Tibial nerve (tissue), 4 donors: ENCODE measurements around the gene CHKA. TPM values are rescaled to one million over a fixed set of nuclear protein-coding genes. Genes with fewer than 3 reads are reported as not detected.
A peak's percentile ranks its signal among the peaks of the same experiment; 100 is the strongest.
"Not testable (repeated sequence)": the region's sequence is repeated elsewhere in the genome, so short reads cannot be mapped to it uniquely, and the experiment has no call there.

Source experiments
- DNase-seq, 2 donors: peaks; one replicate each; pipeline ENCODE4 v3.0.0-alpha.2; 2019; ENCODE audit warnings: low spot score in 2 of 2
- H3K27ac ChIP-seq, 4 donors: fragments of 200-600 bp; sonication (generic) in 3 of 4; one replicate each; pipeline ENCODE4 v1.5.1; 2017 to 2019; ENCODE audit warnings: mild to moderate bottlenecking in 1 of 4
- H3K27me3 ChIP-seq, 2 donors: fragments of 200-600 bp; sonication (generic) in 1 of 2; one replicate each; pipeline versions ENCODE4 v1.5.1 to v1.6.0; 2017 to 2019
- H3K36me3 ChIP-seq, 3 donors: fragments of 200-600 bp; sonication (generic); one replicate each; pipeline ENCODE4 v1.5.1; 2018 to 2019
- H3K4me1 ChIP-seq, 4 donors: fragments of 200-600 bp; sonication (generic) in 3 of 4; one replicate each; pipeline ENCODE4 v1.5.1; 2017 to 2019
- H3K4me3 ChIP-seq, 4 donors: fragments of 200-600 bp; sonication (generic) in 3 of 4; one replicate each; pipeline ENCODE4 v1.5.1; 2017 to 2019; ENCODE audit warnings: mild to moderate bottlenecking in 1 of 4, moderate library complexity in 1 of 4
- H3K9me3 ChIP-seq, 4 donors: fragments of 200-600 bp; sonication (generic) in 3 of 4; one replicate each; pipeline ENCODE4 v1.5.1; 2017 to 2019
- CTCF ChIP-seq, 5 experiments: fragments of 200-600 bp in 3 of 5; fragments of 450-650 bp in 2 of 5; sonication (generic) in 3 of 5; IDR thresholded peaks; one replicate each; pipeline ENCODE4 v1.5.1; 2016 to 2019; ENCODE audit warnings: antibody characterized with exemption in 5 of 5, mild to moderate bottlenecking in 3 of 5, moderate library complexity in 2 of 5
- EP300 ChIP-seq, 2 donors: sonication (generic); formaldehyde crosslinking; IDR thresholded peaks; one replicate each; pipeline ENCODE4 v1.6.1; 2017; ENCODE audit warnings: antibody characterized with exemption in 2 of 2, mild to moderate bottlenecking in 1 of 2
- POLR2A ChIP-seq, 2 donors: fragments of 450-650 bp; IDR thresholded peaks; one replicate each; pipeline ENCODE4 v1.6.1; 2017; ENCODE audit warnings: antibody characterized with exemption in 2 of 2, mild to moderate bottlenecking in 2 of 2, moderate library complexity in 2 of 2
- WGBS, 2 donors: methylation state at CpG; one replicate each; pipeline ENCODE4 v1.1.5; 2018; 5-methylcytosine and 5-hydroxymethylcytosine counted together
- total RNA-seq, 4 donors: library from RNA; depleted of rRNA; stranded (reverse); fragments of >200 nt; gene quantifications; one replicate each; pipeline ENCODE4 v1.1.0, GENCODE V29; 2016

Gene CHKA
- total RNA-seq, 4 donors from 2014 or later, result 53.7 to 83.9 (median 78.0) TPM

GRCh38 chr11:68093565-68093964, 27.6 kb downstream of the CHKA start:
- TF ChIP-seq CTCF (IDR thresholded peaks at IDR 0.05) (no peak), EP300 (IDR thresholded peaks at IDR 0.05) (no peak), POLR2A (IDR thresholded peaks at IDR 0.05) (no peak)
- Histone ChIP-seq H3K36me3 (no peaks in the 10 kb centered on the region), H3K9me3 (no peaks in the 10 kb centered on the region), H3K27ac (no peak overlapping the region), H3K27me3 (no peaks in the 10 kb centered on the region), H3K4me3 (no peak overlapping the region), H3K4me1 (peaks cover 0 to 20% (median 2%) of the 10 kb centered on the region in 4 donors)
- DNase-seq, result no peak
- WGBS, 2 donors, result 79 to 83% methylated on average over 4 of the region's 4 CpGs

GRCh38 chr11:68092946-68093345, 28.2 kb downstream of the CHKA start:
- H3K27me3 ChIP-seq, H3K4me3 ChIP-seq, H3K27ac ChIP-seq, H3K9me3 ChIP-seq, DNase-seq, H3K36me3 ChIP-seq: not testable (repeated sequence)
- 91 to 96% methylated on average over 3 of the region's 3 CpGs for WGBS, 2 donors
- H3K4me1 ChIP-seq, result peaks cover 0 to 17% (median 2%) of the 10 kb centered on the region in 4 donors

- Histone ChIP-seq H3K4me3 (no peak overlapping the region), H3K27me3 (no peaks in the 10 kb centered on the region), H3K9me3 (no peaks in the 10 kb centered on the region), H3K36me3 (no peaks in the 10 kb centered on the region), H3K4me1 (peaks cover 0 to 17% (median 2%) of the 10 kb centered on the region in 4 donors), H3K27ac (no peak overlapping the region)
- TF ChIP-seq EP300 (IDR thresholded peaks at IDR 0.05) (no peak), CTCF (IDR thresholded peaks at IDR 0.05) (no peak), POLR2A (IDR thresholded peaks at IDR 0.05) (no peak)
- 69 to 72% methylated on average over 2 of the region's 2 CpGs for WGBS, 2 donors
- DNase-seq, result no peak
These were observed 28.8 kb downstream of the CHKA start for GRCh38 chr11:68092411-68092810.

- no peaks in the 10 kb centered on the region for H3K36me3 ChIP-seq
- no peak for DNase-seq
- H3K27ac ChIP-seq, result peak overlapping the region in 1 of 4 donors; percentile 52
- WGBS, 2 donors, result 30 to 34% methylated on average over 6 of the region's 6 CpGs
- H3K9me3 ChIP-seq, result no peaks in the 10 kb centered on the region
- TF ChIP-seq POLR2A (IDR thresholded peaks at IDR 0.05) (no peak), EP300 (IDR thresholded peaks at IDR 0.05) (peak in 1 of 2 donors; percentile 33), CTCF (IDR thresholded peaks at IDR 0.05) (no peak)
- H3K4me3 ChIP-seq, result no peak overlapping the region
- no peaks in the 10 kb centered on the region for H3K27me3 ChIP-seq
- peaks cover 0 to 17% (median 2%) of the 10 kb centered on the region in 4 donors for H3K4me1 ChIP-seq
These were observed 30.5 kb downstream of the CHKA start for GRCh38 chr11:68090706-68091105.

GRCh38 chr11:68090287-68090686, 30.9 kb downstream of the CHKA start:
- DNase-seq, result no peak
- Histone ChIP-seq H3K9me3 (no peaks in the 10 kb centered on the region), H3K27me3 (no peaks in the 10 kb centered on the region), H3K4me1 (peaks cover 0 to 17% (median 2%) of the 10 kb centered on the region in 4 donors), H3K36me3 (no peaks in the 10 kb centered on the region), H3K4me3 (no peak overlapping the region), H3K27ac (peak overlapping the region in 1 of 4 donors; percentile 52)
- TF ChIP-seq EP300 (IDR thresholded peaks at IDR 0.05) (no peak), POLR2A (IDR thresholded peaks at IDR 0.05) (no peak), CTCF (IDR thresholded peaks at IDR 0.05) (no peak)
- WGBS, 2 donors, result 41 to 53% methylated on average over 1 of the region's 1 CpG

- TF ChIP-seq CTCF (IDR thresholded peaks at IDR 0.05) (no peak), POLR2A (IDR thresholded peaks at IDR 0.05) (no peak), EP300 (IDR thresholded peaks at IDR 0.05) (no peak)
- Histone ChIP-seq H3K36me3 (no peaks in the 10 kb centered on the region), H3K4me3 (no peak overlapping the region), H3K27ac (no peak overlapping the region), H3K4me1 (peaks cover 0 to 17% (median 2%) of the 10 kb centered on the region in 4 donors), H3K27me3 (no peaks in the 10 kb centered on the region), H3K9me3 (no peaks in the 10 kb centered on the region)
- no peak for DNase-seq
- 90 to 93% methylated on average over 8 of the region's 8 CpGs for WGBS, 2 donors
These were observed 31.5 kb downstream of the CHKA start for GRCh38 chr11:68089679-68090078.
